Spleen (tissue), 11 donors: ENCODE results near the gene CCDC194. TPM values are rescaled to one million over a fixed set of nuclear protein-coding genes. Genes with fewer than 3 reads are reported as not detected.
A peak's percentile ranks its signal among the peaks of the same experiment; 100 is the strongest.

Experiments used
- DNase-seq: peaks from one replicate; pipeline ENCODE4 v3.0.0-alpha.2; 2020
- H3K27ac ChIP-seq, 8 donors: fragments of 200-600 bp; sonication (generic) in 7 of 8; 1 replicate in 4 of 8; 2 replicates in 4 of 8; pipeline versions ENCODE4 v1.5.0 to v1.8.0; 2016 to 2021; ENCODE audit warnings: inconsistent platforms in 4 of 8, mild to moderate bottlenecking in 4 of 8, moderate library complexity in 1 of 8
- H3K27me3 ChIP-seq, 7 donors: fragments of 200-600 bp; sonication (generic) in 6 of 7; replicated peaks in 1 of 7; 1 replicate in 4 of 7; 2 replicates in 3 of 7; pipeline versions ENCODE4 v1.5.0 to v1.8.0; 2016 to 2021; ENCODE audit warnings: inconsistent platforms in 3 of 7, mild to moderate bottlenecking in 1 of 7
- H3K36me3 ChIP-seq, 6 donors: fragments of 200-600 bp; sonication (generic) in 5 of 6; 1 replicate in 4 of 6; 2 replicates in 2 of 6; pipeline versions ENCODE4 v1.5.0 to v1.8.0; 2016 to 2021; ENCODE audit warnings: inconsistent platforms in 2 of 6
- H3K4me1 ChIP-seq, 6 donors: fragments of 200-600 bp; sonication (generic) in 5 of 6; 1 replicate in 3 of 6; 2 replicates in 3 of 6; pipeline versions ENCODE4 v1.5.0 to v1.8.0; 2016 to 2021; ENCODE audit warnings: inconsistent platforms in 3 of 6
- H3K4me3 ChIP-seq, 8 donors: fragments of 200-600 bp; sonication (generic) in 7 of 8; 1 replicate in 4 of 8; 2 replicates in 4 of 8; pipeline versions ENCODE4 v1.5.0 to v1.8.0; 2016 to 2021; ENCODE audit warnings: inconsistent platforms in 4 of 8, mild to moderate bottlenecking in 4 of 8, moderate library complexity in 2 of 8
- H3K9me3 ChIP-seq, 8 donors: fragments of 200-600 bp; sonication (generic) in 7 of 8; 1 replicate in 4 of 8; 2 replicates in 4 of 8; pipeline versions ENCODE4 v1.5.0 to v1.8.0; 2016 to 2021; ENCODE audit warnings: inconsistent platforms in 4 of 8
- CTCF ChIP-seq, 11 experiments: fragments of 200-600 bp in 7 of 11; fragments of 450-650 bp in 4 of 11; sonication (generic) in 4 of 11; IDR thresholded peaks in 8 of 11; conservative IDR thresholded peaks in 3 of 11; 1 replicate in 7 of 11; 2 replicates in 4 of 11; pipeline versions ENCODE4 v1.4.0 to v1.8.0; 2016 to 2021; ENCODE audit warnings: antibody characterized with exemption in 11 of 11, inconsistent platforms in 4 of 11, mild to moderate bottlenecking in 1 of 11
- POLR2A ChIP-seq, 3 donors: fragments of 450-650 bp; IDR thresholded peaks; one replicate each; pipeline ENCODE4 v1.5.1; 2017; ENCODE audit warnings: antibody characterized with exemption in 3 of 3, mild to moderate bottlenecking in 1 of 3
- POLR2AphosphoS5 ChIP-seq, 3 donors: sonication (generic); formaldehyde crosslinking; IDR thresholded peaks; one replicate each; pipeline ENCODE4 v1.5.1; 2017; ENCODE audit warnings: antibody characterized with exemption in 3 of 3
- WGBS, 5 donors: extraction: QIAGEN DNeasy Blood & Tissue Kit in 3 of 5; methylation state at CpG; one replicate each; pipeline versions ENCODE4 v1.1.5 to v1.1.7; 2013 to 2018; 5-methylcytosine and 5-hydroxymethylcytosine counted together
- intact Hi-C: fragments of 100-400 bp; cut with DNase I; formaldehyde crosslinking; loops from one replicate; pipeline ENCODE4 v1.15.0; 2023; ENCODE audit warnings: low total_unique reads
- polyA plus RNA-seq, 3 donors: library from polyadenylated mRNA; stranded (reverse); fragments of 200-250 nt; gene quantifications; one replicate each; pipeline ENCODE4 v1.2.1, GENCODE V29; 2013
- total RNA-seq, 7 donors: library from RNA; depleted of rRNA in 3 of 7; stranded (reverse); fragments of >200 nt in 3 of 7; fragmentation: NEBNext Ultra II Directional in 4 of 7; extraction: Animal tissue kit (Norgen Biotek cat#: 25700) in 4 of 7; gene quantifications; one replicate each; pipeline versions ENCODE4 v1.1.0 to v1.2.1, GENCODE V29; 2016 to 2021
- donor health status: healthy with polysubstance abuse.
- donor health status: DM: no; HTN: no; CAD: no; lungs with moderate emphysema.
- donor health status: DM: no; HTN: no; CAD: no.
- donor health status: Bipolar disorder and iron deficiency.
- donor health status: healthy.
- donor health status: DM: no; HTN: no; CAD: no.
- donor health status: DM: yes; HTN: yes; CAD: no.

CCDC194 gene
- total and polyA plus RNA-seq, 10 donors, result 0.13 to 2.2 (median 1.4) TPM; not detected in 1

GRCh38 chr19:17435218-17435617 lies 41.2 kb upstream of the CCDC194 start:
- Histone ChIP-seq H3K27ac (no peak overlapping the region), H3K4me1 (no peaks in the 10 kb centered on the region), H3K4me3 (no peak overlapping the region), H3K27me3 (peaks cover 0 to 4% (median 0%) of the 10 kb centered on the region in 7 donors), H3K9me3 (peaks cover 0 to 5% (median 0%) of the 10 kb centered on the region in 8 donors), H3K36me3 (peaks cover 0 to 8% (median 0%) of the 10 kb centered on the region in 6 donors)
- DNase-seq, result no peak
- TF ChIP-seq CTCF (IDR thresholded peaks at IDR 0.05 in 8 of 11, conservative IDR thresholded peaks at IDR 0.05 in 3 of 11), result no peak
- no peak for TF ChIP-seq POLR2A (IDR thresholded peaks at IDR 0.05)
- TF ChIP-seq POLR2AphosphoS5 (IDR thresholded peaks at IDR 0.05), result no peak
- intact Hi-C loops, result no loop called here
- 69 to 89% (median 81%) methylated on average over 7 of the region's 7 CpGs for WGBS, 5 donors

- H3K4me3 ChIP-seq, result no peak overlapping the region
- no peaks in the 10 kb centered on the region for H3K27me3 ChIP-seq
- no peak for DNase-seq
- intact Hi-C loops, result no loop called here
- no peak for TF ChIP-seq CTCF (IDR thresholded peaks at IDR 0.05 in 8 of 11, conservative IDR thresholded peaks at IDR 0.05 in 3 of 11)
- TF ChIP-seq POLR2AphosphoS5 (IDR thresholded peaks at IDR 0.05), result no peak
- TF ChIP-seq POLR2A (IDR thresholded peaks at IDR 0.05), result no peak
- H3K36me3 ChIP-seq, result peaks cover 0 to 7% (median 0%) of the 10 kb centered on the region in 6 donors
- H3K9me3 ChIP-seq, result peaks cover 0 to 5% (median 0%) of the 10 kb centered on the region in 8 donors
- 86 to 91% (median 89%) methylated on average over 7 of the region's 7 CpGs for WGBS, 5 donors
- H3K27ac ChIP-seq, result no peak overlapping the region
- no peaks in the 10 kb centered on the region for H3K4me1 ChIP-seq
Measured at GRCh38 chr19:17431417-17431816, 37.4 kb upstream of the CCDC194 start.

- Histone ChIP-seq H3K9me3 (no peaks in the 10 kb centered on the region), H3K4me1 (peaks cover 0 to 5% (median 2%) of the 10 kb centered on the region in 6 donors), H3K4me3 (no peak overlapping the region), H3K36me3 (no peaks in the 10 kb centered on the region), H3K27me3 (no peaks in the 10 kb centered on the region), H3K27ac (no peak overlapping the region)
- TF ChIP-seq CTCF (IDR thresholded peaks at IDR 0.05 in 8 of 11, conservative IDR thresholded peaks at IDR 0.05 in 3 of 11), result no peak
- TF ChIP-seq POLR2AphosphoS5 (IDR thresholded peaks at IDR 0.05), result peak in 2 of 3 donors; percentile 17
- no peak for TF ChIP-seq POLR2A (IDR thresholded peaks at IDR 0.05)
- WGBS, 5 donors, result 68 to 87% (median 79%) methylated on average over 17 of the region's 17 CpGs
- no peak for DNase-seq
- intact Hi-C loops, result no loop called here
Measured at GRCh38 chr19:17429641-17430113, 35.7 kb upstream of the CCDC194 start.

DNA sequence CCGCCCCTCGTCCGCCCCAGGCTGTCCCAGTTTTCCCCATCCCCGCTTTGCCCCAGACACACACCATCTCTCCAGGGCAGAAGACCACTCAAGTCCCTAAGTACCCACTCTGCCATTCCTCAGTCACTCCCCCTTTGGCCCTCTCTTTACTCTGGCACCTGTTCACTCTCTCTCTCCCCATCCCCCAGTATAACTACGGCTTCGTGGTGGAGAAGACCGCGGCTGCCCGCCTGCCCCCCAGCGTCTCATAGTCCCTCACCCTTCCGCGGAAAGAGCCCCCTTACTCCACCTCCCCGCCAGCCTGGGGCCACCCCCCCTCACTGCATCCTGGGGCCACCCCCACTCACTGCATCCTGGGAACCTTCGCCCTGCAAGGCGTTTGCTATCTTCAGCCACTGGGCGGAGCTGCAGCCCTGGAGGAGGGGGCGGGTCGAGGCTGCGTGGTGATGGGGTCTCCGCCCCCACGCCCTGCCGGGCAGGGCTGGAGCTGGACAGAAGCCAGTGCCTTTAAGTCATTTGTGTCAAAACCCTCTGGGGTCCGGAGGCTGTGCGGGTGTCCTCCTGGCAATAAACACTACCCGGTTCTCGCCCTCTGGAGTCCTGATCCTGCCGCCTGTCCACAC lies 30.9 kb upstream of the CCDC194 start:
- 24 to 36% (median 29%) methylated on average over 20 to 27 of the region's 27 CpGs for WGBS, 5 donors
- Histone ChIP-seq H3K27ac (no peak overlapping the region), H3K4me3 (no peak overlapping the region), H3K9me3 (no peaks in the 10 kb centered on the region), H3K36me3 (peaks cover 0 to 25% (median 4%) of the 10 kb centered on the region in 6 donors), H3K4me1 (peaks cover 0 to 23% (median 9%) of the 10 kb centered on the region in 6 donors), H3K27me3 (no peaks in the 10 kb centered on the region)
- DNase-seq, result peak; percentile 76
- intact Hi-C loops, result no loop called here
- TF ChIP-seq POLR2A (IDR thresholded peaks at IDR 0.05) (no peak), CTCF (IDR thresholded peaks at IDR 0.05 in 8 of 11, conservative IDR thresholded peaks at IDR 0.05 in 3 of 11) (peak in 6 of 11 experiments; percentile 8 to 50 (median 26)), POLR2AphosphoS5 (IDR thresholded peaks at IDR 0.05) (peak in 2 of 3 donors; percentile 26 to 69)
